NCI-H2107 treated with DMSO at 0.1 percent for 48 hours (cell line): ENCODE results near the gene PBX1.
"Not testable (repeated sequence)": the region's sequence is repeated elsewhere in the genome, so short reads cannot be mapped to it uniquely, and the experiment has no call there.

Experiments
- DNase-seq: peaks from one replicate; lab custom pipeline; 2025; ENCODE audit not compliant: unreplicated experiment; lab: John Stamatoyannopoulos, UW

Gene PBX1

DNA sequence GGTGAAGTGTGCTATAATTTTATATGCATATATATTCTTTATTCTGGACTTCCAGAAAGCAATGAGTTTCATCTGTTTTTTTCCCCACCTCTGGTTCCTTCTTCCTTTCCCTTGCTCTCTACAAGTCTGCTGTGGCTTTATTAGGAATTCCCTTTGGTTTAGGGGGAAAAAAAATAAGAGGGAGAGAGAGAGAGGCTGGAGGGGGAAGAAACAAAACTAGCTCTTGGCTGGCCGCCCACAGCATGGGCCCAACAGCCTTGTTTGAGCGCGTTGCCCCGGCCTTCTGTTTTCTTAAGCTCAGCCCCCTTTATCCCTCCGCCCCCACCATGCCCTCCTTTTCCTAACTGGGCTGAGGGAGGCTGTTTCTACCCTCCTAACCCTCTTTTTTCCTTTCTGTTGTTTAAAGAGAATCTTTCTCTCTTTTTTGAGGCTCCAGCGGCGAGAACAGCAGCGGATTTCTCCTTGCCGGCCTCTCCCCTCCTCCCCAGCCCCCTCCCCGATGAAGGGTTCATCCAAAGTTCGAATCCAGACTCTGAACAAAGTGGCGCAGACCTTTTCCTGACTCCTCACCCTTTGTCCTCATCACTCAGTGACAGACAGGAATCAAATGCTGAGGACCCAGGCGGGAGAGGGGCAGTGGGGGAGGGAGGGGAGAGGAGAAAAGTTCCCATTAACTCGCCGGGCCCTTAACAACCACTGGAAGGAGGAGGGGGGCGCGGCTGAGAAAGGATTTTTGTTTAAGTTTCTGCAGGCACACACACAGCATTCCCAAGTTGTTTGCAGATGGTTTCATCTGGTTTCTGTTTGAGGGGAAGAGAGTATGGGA lies 29.7 kb downstream of the PBX1 start:
- peak; percentile 65 for DNase-seq

DNA sequence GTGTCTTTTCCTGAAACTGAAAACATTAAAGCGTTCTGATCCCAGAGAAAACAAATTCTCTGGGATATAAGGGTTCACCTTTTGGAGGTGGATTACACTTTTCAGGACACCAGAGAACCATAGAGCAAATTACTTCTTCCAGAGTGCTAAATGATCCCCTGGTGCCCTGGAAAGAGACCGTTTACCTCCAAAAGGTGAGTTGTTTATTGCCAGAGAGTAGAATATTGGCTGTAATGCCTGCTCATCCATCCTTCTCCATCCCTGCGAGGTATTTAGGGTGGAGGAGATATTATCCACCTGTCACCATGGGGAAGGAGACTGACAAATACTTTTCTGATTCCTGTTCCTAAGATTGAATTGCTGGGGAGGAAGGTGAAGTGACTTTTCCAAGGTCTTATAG lies 30.4 kb downstream of the PBX1 start:
- no peak for DNase-seq

DNA sequence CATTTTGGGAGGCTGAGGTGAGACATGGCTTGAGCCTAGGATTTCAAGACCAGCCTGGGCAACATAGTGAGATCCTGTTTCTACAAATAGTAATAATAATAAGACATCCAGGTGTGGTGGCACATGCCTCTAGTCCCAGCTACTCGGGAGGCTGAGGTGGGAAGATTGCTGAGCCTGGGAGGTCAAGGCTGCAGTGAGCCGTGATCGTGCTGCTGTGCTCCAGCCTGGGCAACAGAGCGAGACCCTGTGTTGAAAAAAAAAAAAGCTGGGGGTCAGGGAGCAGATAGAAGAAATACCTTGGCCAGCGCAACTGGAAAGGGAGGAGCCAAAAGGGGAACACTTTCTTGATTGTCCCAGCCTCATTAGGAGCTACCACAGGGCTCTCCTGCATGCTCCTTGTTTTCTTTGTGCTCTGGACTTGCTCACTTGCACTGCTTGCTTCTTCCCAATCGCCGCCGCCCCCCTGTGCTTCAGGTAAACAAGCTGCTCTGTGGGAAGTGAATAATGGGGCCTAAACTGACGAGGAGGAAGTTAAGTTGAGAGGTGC lies 31.1 kb downstream of the PBX1 start:
- DNase-seq = no peak

DNA sequence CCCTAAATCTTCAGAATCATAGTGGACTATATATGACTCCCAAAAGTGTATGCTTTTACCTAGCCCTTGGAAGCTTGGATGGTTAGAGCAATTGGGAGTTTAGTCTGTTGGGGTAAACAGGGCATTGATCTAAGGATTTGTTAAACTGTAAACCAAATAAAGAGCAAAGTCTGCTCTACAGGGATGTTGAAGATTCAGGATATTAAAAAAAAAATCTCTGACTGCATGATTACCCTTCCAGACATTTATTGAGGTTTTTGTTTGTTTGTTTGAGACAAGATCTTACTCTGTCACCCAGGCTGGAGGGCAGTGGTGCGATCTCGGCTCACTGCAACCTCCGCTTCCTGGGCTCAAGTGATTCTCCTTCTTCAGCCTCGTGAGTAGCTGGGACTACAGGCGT lies 31.6 kb downstream of the PBX1 start:
- DNase-seq = no peak

DNA sequence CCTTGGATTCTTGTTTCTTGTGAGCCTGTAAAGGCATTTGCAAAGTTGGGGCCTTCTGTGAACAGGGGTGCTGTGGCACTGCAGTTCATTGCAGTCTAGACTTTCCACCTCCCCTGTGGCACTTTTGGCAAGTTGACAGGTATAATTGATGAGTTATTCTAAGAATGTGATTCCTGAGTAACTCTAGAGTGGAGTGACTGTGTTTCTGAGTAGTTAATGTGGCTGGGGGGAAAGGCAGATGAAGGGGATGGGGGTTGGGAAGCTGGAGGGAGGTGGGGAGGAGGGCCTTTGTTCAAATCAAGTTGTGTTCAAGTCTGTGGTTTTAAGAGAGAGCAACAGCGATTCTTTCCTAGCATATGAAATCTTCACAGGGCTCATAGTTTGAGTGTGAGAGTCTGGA lies 32.9 kb downstream of the PBX1 start:
- DNase-seq = no peak

GRCh38 chr1:164592634-164593033 lies 33.6 kb downstream of the PBX1 start:
- no peak for DNase-seq

GRCh38 chr1:164595212-164595611 lies 36.2 kb downstream of the PBX1 start:
- no peak for DNase-seq

DNA sequence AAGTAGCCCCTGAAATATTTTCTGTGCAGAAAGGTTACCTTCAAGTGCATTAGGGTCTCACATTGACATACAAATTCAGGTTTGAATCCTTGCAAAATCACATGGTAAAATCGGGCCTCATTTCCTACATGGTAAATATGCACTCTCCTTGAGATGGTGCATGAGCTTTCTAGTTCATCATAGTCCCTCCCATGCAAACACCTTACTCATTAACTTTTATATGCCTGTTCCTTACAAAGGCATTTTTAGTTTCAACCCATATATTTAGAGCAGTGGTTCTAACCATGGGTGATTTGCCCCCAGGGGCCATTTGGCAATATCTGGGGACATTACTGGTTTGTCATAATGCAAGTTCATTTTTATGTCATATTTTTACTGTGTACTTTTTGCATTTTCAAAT lies 37.2 kb downstream of the PBX1 start:
- DNase-seq = no peak

- DNase-seq = peak; percentile 40
Measured at GRCh38 chr1:164598719-164599118, 39.7 kb downstream of the PBX1 start.

DNA sequence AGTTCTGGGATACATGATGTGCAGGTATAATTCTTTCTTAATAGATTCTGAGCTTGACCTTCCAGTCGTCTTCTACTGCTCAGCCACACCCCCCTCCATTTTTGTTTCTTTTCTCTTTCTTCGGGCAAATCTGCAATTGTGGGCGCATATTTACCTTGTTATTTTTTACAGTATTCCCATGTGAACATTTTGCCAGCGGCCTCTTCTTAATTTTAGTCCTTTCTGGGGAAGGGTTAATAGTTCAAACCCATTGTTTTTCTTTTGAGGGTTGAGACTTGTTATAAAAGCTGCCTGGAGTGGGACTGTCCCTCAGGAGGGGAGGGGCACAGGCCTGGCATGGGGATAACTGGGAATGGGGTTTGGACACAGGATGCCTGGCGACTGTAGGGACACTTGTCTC lies 40.3 kb downstream of the PBX1 start:
- no peak for DNase-seq

GRCh38 chr1:164601399-164602100 lies 42.6 kb downstream of the PBX1 start:
- peak; percentile 64 for DNase-seq

- DNase-seq = peak; percentile 64
Measured at GRCh38 chr1:164602101-164602422, 43.1 kb downstream of the PBX1 start.

- DNase-seq = peak; percentile 77
Measured at GRCh38 chr1:164602480-164603093, 43.6 kb downstream of the PBX1 start.

DNA sequence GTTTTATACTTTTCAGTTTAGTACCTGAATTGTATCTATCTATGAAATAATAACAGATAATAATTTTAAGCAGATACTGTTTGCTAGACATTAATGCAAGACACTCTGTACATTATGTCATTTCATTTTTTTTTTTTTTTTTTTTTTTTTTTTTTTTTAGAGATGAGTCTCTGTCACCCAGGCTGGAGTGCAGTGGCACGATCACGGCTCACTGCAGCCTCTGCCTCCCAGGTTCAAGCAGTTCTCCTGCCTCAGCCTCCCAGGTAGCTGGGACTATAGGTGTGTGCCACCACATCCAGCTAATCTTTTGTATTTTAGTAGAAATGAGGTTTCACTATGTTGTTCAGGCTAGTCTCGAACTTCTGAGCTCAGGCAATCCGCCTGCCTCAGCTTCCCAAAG lies 44.8 kb downstream of the PBX1 start:
- not testable (repeated sequence) for DNase-seq

GRCh38 chr1:164604541-164604940 lies 45.6 kb downstream of the PBX1 start:
- DNase-seq = no peak

GRCh38 chr1:164605254-164606091 lies 46.5 kb downstream of the PBX1 start:
- peak; percentile 57 for DNase-seq

DNA sequence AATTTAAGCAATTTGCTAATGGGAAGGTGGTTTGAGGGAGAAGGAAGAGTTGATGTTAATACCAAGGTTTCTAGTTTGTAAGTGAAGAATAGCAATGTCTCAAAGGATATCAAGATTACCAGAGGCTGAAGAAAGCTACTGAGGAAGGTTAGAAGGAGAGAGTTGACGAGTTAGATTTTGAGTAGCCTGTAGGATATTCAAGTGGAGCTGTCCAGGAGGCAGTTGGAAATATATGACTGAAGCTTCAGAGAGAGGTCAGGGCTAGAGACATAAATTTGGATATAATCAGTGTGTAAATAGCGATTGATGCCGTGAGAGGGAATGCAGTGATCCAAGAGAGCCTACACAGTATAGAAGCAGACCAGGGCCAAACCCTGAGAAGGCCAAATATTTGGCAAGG lies 48.4 kb downstream of the PBX1 start:
- no peak for DNase-seq

DNA sequence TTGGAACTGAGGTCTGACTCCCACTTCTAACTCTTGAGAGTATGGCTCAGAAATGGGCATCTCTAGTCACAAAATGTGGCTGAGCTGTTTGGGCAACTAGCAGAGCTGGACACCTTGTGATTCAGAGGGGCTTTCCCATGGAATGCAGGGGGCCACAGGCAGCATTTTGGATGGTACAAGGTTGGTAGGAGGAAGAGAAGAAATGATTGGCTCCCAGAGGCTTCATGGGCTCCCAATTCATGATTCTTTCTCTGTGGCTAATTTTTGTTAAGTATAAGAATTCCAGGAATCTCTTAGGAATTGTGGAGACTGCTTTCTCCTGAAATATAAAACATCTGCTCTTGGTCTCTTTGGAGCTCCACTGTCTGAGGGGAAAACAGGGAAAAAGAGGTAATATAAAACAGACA lies 49.7 kb downstream of the PBX1 start:
- no peak for DNase-seq

GRCh38 chr1:164609089-164609488 lies 50.1 kb downstream of the PBX1 start:
- no peak for DNase-seq

DNA sequence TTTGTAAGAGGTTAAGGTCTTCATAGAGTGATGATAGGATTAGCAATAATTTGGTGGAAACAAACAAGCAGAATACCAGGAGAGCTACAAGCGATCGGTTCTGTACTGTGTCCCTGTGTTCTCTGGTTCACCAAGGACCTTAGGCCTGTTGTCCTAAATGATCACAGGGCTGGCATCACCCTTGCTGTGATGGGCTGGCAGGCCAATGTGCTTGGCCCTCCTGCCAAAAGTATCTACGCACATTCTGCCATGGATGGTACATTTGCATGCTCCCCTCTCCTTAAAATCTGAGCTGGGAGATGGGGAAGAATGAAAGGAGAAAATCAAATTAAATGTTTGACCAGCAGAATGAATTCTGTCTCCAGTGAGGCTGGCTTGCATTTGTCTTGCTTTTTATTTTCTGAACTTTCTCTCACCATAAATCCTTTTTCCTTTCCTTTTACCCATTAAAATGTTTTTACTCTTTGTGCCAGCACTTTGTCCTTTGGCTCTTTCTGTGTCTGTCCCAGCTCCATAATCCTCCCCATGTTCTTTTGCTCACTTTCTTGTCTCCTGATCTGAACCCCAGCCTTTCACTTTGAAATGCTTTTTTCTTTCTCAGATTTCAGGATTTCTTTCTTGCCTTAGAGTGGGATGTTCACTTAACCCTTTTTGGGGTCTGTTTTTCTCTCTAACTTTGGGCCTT lies 51.7 kb downstream of the PBX1 start:
- no peak for DNase-seq
